HG03520 (cell line): ENCODE data around the gene DCUN1D3.
"Not testable (repeated sequence)": the region's sequence is repeated elsewhere in the genome, so short reads cannot be mapped to it uniquely, and the experiment has no call there.

Source experiments
- ATAC-seq: cut with Tn5 transposase; IDR thresholded peaks from one replicate; pipeline ENCODE4 v1.9.1; 2021; ENCODE audit warnings: mild to moderate bottlenecking, moderate library complexity; ENCODE audit not compliant: unreplicated experiment

Gene DCUN1D3

DNA sequence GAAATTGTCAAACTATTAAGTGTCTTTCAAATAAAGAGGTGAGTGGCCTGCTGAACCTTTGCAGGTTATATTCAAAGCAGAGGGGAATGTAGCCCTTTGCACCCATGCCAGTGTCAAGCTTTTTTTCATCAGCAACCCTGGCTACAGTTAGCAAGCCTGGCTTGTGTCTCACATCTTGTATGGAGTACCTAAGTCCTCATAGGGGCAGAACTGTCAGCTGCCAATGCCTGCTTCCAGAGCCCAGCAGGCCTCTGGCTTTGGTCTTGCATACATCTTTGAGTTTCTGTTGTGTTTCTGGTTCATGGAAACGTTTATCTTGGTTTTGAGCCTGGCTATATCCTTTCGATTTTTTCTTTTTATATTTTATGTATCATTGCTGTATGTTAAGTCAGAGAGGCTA is 67.1 kb downstream of the DCUN1D3 start:
- ATAC-seq, result no peak

DNA sequence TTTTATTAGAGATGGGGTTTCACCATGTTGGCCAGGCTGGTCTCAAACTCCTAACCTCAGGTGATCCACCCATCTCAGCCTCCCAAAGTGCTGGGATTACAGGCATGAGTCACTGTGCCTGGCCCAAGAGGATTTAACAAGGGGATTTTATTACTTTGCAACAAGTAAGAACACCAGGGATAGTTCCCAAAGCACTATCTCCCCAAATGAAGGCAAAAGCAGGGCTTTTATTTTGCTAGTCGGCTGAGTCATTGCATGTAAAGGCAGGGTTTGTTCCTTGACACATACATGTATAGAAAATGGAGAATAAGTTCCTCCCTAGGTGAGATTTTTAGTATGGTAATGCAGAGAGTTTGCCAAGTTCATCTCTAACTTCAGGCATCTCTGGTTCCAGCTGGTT is 69.8 kb downstream of the DCUN1D3 start:
- no peak for ATAC-seq

- no peak for ATAC-seq
These were observed 70.6 kb downstream of the DCUN1D3 start for GRCh38 chr16:20829536-20829935.

DNA sequence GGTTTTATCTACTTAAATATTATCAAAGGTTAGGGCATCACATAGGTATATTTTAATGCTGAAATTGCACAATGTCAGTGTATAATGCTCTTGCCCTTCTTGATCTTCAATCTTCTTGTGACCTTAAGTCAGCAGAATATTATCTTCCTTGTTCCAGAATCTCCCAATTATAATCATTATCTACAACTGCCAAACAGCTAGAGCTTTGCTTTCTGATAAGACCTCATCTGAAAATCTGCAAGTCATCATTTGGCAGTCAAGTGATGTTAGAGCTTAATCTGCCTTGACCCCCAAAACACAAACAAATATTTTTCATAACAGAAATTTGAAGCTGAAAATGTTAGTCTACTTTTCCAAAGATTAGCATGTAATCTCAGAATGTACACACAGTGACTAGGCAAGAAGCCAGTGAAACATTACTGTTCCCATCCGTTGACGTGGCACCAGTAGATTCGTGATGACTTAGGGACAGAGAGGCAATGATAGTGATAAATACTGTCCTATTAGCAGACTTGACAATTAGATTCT is 74.1 kb downstream of the DCUN1D3 start:
- ATAC-seq, result no peak

GRCh38 chr16:20822521-20823325 is 77.4 kb downstream of the DCUN1D3 start:
- ATAC-seq, result no peak

DNA sequence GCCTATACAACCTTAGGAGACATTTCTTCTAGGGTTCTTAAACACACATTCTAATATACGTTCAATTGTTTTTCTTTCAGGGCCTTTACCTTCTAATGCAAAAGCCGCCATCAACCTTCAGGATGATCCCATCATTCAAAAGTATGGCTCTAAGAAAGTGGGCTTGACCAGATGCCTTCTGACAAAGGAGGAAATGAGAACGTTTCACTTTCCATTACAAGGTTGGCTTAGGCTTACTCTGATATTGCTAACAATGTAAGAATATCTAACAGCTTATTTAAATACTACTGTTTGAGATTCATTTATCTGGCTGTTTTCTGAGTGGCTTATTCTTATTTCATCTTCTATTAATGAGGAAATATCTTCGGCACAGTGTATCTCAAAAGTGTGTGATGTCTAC is 78.5 kb downstream of the DCUN1D3 start:
- ATAC-seq, result no peak

DNA sequence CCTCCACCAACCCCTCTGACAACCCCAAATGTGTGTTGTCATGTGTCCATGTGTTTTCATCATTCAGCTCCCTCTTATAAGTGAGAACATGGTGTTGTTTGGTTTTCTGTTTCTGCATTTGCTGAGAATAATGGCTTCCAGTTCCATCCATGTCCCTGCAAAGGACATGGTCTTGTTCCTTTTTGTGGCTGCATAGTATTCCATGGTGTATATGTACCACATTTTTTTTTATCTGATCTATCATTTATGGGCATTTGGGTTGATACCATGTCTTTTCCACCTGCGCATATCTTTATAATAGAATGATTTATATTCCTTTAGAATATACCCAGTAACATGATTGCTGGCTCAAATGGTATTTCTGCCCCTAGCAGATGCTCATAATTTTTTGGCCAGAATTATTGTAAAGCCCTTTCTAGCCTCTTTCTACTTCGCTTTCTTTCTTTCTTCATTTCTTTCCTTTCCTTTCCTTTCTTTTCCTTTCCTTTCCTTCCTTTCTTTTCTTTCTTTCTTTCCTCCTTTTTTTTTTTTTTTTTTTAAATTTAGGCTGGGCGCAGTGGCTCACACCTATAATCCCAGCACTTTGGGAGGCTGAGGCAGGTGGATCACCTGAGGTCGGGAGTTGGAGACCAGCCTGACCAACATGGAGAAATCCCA is 81.1 kb downstream of the DCUN1D3 start:
- ATAC-seq, result no peak

DNA sequence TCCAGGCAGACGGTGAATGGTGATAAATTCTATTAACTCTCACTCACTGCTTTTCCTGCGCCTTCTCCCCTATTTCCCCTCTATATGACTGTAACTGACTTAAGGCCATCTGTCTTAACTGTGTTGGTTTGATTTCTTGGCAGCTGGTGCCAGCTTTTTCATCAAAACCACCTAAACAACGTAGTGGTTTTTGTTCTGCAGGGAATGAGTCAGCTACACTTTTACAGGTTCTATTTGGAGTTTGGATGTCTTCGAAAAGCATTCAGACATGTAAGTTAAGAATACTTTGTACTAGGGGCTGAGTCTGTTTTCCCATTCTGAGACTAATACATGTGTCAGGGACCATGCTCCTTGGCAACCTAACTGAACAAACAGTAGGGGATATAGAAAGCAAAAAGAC is 85.4 kb downstream of the DCUN1D3 start:
- ATAC-seq, result no peak

DNA sequence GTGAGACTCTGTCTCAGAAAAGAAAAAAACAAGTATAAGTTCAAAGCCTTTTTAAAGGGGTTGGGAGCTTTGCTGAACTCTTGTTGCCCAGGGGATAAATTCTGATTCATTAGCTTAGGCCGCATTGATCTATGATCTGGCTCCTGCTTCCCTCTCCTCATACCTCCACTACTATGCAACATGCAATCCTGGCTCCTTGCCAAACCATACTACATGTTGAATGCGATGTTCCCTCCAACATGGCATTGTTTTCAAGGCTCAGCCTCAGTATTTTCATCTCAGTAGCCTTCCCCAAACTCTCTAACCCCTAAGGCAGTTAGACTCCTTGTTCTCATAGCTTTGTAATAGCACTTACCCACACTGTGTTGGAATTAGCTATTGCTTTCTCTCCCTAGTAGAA is 87.6 kb downstream of the DCUN1D3 start:
- ATAC-seq, result no peak

GRCh38 chr16:20811889-20812439 is 88.2 kb downstream of the DCUN1D3 start:
- no peak for ATAC-seq

DNA sequence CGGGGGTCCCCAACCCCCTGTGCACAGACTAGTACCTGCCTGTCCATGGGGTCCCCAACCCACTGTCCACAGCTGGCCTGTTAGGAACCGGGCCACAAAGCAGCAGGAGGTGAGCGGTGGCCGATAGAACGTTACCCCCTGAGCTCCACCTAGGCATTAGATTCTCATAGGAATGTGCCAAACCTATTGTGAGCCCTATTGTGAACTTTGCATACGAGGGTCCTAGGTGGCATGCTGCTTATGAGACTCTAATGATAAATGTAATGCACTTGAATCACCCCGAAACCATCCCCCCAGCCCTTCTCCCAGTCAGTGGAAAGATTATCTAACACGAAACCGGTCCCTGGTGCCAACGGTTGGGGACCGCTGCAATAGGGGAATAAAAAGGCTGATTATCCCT is 92.3 kb downstream of the DCUN1D3 start:
- no peak for ATAC-seq

- peak; percentile 65 for ATAC-seq
These were observed 93.7 kb downstream of the DCUN1D3 start, which contains the start of the genes ERI2 and REXO5 for GRCh38 chr16:20806168-20807050. Gene ERI2, minus strand, starts transcription at chr16:20806472. Its CDS starts 42 bp downstream, at chr16:20806430. Gene REXO5, plus strand, starts transcription at chr16:20806527. Its CDS starts 427 bp downstream, at chr16:20806954.

- not testable (repeated sequence) for ATAC-seq
These were observed 94.4 kb downstream of the DCUN1D3 start for GRCh38 chr16:20805684-20806167.
